GM19468 (cell line): ENCODE measurements around the gene OR2G6.
"Not testable (repeated sequence)": the region's sequence is repeated elsewhere in the genome, so short reads cannot be mapped to it uniquely, and the experiment has no call there.

Source experiments
- ATAC-seq: cut with Tn5 transposase; IDR thresholded peaks from one replicate; pipeline ENCODE4 v1.9.1; 2021; ENCODE audit warnings: mild to moderate bottlenecking, moderate library complexity, moderate number of reproducible peaks; ENCODE audit not compliant: unreplicated experiment; ENCODE audit errors: extremely low read depth

OR2G6 gene

DNA sequence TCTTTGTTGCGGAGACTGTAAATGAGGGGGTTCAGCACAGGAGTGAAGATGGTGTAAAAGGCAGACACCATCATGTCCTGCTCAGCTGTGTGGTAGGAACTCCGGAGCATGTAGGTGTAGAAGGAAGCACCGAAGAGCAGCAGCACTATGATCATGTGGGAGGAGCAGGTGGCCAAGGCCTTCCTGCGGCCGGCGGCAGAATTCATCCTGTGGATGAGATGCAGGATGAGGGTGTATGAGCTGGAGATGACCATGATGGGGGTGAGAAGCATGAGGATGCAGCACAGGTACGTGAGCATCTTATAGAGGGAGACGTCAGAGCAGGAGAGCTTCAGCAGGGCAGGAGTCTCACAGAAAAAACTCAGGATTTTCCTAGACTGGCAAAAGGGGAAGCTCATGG lies 66.0 kb downstream of the OR2G6 start:
- ATAC-seq, result not testable (repeated sequence)

DNA sequence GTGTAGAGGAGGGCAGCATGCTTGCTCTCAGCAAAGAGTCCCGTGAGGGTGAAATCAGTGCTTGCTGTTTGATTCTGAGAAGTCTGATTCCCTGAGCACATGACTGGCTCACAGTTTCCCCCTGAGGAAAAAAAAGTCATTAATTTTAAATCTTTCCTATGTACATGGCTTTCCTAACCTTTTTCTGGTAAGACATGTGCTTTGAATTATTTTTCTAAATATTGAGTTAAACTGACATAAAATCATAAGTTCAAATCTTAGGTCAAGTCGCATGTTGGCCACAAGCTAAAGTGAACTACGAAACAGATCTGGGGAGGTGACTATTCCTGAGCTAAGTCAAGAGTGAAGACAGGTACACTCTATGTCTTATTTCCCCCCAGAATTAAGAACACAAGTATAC lies 66.8 kb downstream of the OR2G6 start, which contains the start of gene OR2T34:
OR2T34 (minus strand) TSS at position 101 of the 400 bp plus-strand sequence; CDS start at position 101, 0 bp downstream.
- not testable (repeated sequence) for ATAC-seq

DNA sequence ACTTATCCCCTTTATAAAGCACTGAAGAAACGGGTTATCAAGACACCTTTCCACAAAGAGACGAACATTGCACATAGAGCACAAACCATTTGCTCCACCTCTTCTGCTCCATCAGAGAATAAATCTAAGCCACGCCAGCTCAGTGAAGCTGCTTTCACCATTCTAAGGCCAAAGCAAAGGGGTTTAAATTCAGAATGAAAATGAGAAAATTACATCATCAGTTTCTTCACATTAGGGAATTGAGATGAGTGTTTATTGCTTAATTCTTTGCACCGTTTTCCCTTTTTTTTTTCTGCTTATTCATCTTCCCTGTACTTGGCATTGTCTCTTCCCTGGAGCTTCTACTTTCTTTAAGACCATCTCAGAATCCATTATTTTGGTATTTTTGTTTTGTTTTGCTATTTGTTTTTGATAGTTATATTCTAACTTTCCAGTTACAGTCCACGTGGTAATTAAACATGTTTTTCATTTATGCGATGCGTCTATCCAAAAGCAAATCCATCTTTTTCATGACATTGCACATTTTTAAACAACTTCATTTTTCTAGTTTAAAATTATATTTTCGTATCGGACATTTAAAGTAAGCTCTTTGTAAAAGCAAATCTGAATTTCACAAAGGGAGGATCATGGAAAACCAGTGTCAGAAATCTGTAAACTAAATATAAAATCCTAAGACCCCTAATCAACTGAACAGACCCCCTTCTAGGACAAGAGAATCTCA lies 68.5 kb downstream of the OR2G6 start:
- no peak for ATAC-seq
